ENCODE measurements around the gene SLC24A1. TPM values are rescaled to one million over a fixed set of nuclear protein-coding genes. Genes with fewer than 3 reads are reported as not detected.

SLC24A1 gene
- total and polyA plus RNA-seq, 2 donors, result 6.1 to 9.7 TPM

GRCh38 chr15:65631503-65631902, 9.8 kb downstream of the SLC24A1 start:
- no peak overlapping the region for H3K27ac ChIP-seq (ENCODE audit: low read depth)
- no peaks in the 10 kb centered on the region for H3K36me3 ChIP-seq (ENCODE audit: insufficient read depth)
- no peaks in the 10 kb centered on the region for H3K4me1 ChIP-seq (ENCODE audit: insufficient read depth)
- 96% methylated on average over 6 of the region's 6 CpGs for WGBS
- DNase-seq (ENCODE audit: extremely low spot score), result no peak
- no peak overlapping the region for H3K4me3 ChIP-seq (ENCODE audit: low read depth, low read length)

- Histone ChIP-seq H3K4me3 (ENCODE audit: low read depth, low read length) (no peak overlapping the region), H3K36me3 (ENCODE audit: insufficient read depth) (no peaks in the 10 kb centered on the region), H3K4me1 (ENCODE audit: insufficient read depth) (no peaks in the 10 kb centered on the region), H3K27ac (ENCODE audit: low read depth) (no peak overlapping the region)
- WGBS, result 44% methylated on average over 4 of the region's 4 CpGs
- DNase-seq (ENCODE audit: extremely low spot score), result no peak
These were observed 11.1 kb downstream of the SLC24A1 start for GRCh38 chr15:65632780-65633375.

- WGBS, result 58% methylated on average over 2 of the region's 2 CpGs
- H3K4me1 ChIP-seq (ENCODE audit: insufficient read depth), result no peaks in the 10 kb centered on the region
These were observed 12.0 kb downstream of the SLC24A1 start for GRCh38 chr15:65633752-65634151.

GRCh38 chr15:65634356-65634755, 12.6 kb downstream of the SLC24A1 start:
- Histone ChIP-seq H3K27ac (ENCODE audit: low read depth) (no peak overlapping the region), H3K4me3 (ENCODE audit: low read depth, low read length) (no peak overlapping the region), H3K4me1 (ENCODE audit: insufficient read depth) (no peaks in the 10 kb centered on the region), H3K36me3 (ENCODE audit: insufficient read depth) (no peaks in the 10 kb centered on the region)
- 71% methylated on average over 1 of the region's 1 CpG for WGBS
- DNase-seq (ENCODE audit: extremely low spot score), result no peak

More at GRCh38 chr15:65633752-65634151, 12.0 kb downstream of the SLC24A1 start:
- Histone ChIP-seq H3K27ac (ENCODE audit: low read depth) (no peak overlapping the region), H3K36me3 (ENCODE audit: insufficient read depth) (no peaks in the 10 kb centered on the region), H3K4me3 (ENCODE audit: low read depth, low read length) (no peak overlapping the region)
- DNase-seq (ENCODE audit: extremely low spot score), result no peak

- Histone ChIP-seq H3K36me3 (ENCODE audit: insufficient read depth) (no peaks in the 10 kb centered on the region), H3K4me3 (ENCODE audit: low read depth, low read length) (no peak overlapping the region), H3K27ac (ENCODE audit: low read depth) (no peak overlapping the region), H3K4me1 (ENCODE audit: insufficient read depth) (no peaks in the 10 kb centered on the region)
- WGBS, result 81% methylated on average over 5 of the region's 5 CpGs
- DNase-seq (ENCODE audit: extremely low spot score), result no peak
These were observed 16.4 kb downstream of the SLC24A1 start for GRCh38 chr15:65638109-65638508.

GRCh38 chr15:65638681-65639089, 16.9 kb downstream of the SLC24A1 start:
- Histone ChIP-seq H3K4me1 (ENCODE audit: insufficient read depth) (no peaks in the 10 kb centered on the region), H3K27ac (ENCODE audit: low read depth) (no peak overlapping the region), H3K4me3 (ENCODE audit: low read depth, low read length) (no peak overlapping the region), H3K36me3 (ENCODE audit: insufficient read depth) (no peaks in the 10 kb centered on the region)
- DNase-seq (ENCODE audit: extremely low spot score), result peak; percentile 56
- WGBS, result 5% methylated on average over 3 of the region's 3 CpGs

- no peak for DNase-seq (ENCODE audit: extremely low spot score)
- Histone ChIP-seq H3K36me3 (ENCODE audit: insufficient read depth) (no peaks in the 10 kb centered on the region), H3K4me3 (ENCODE audit: low read depth, low read length) (no peak overlapping the region), H3K4me1 (ENCODE audit: insufficient read depth) (no peaks in the 10 kb centered on the region), H3K27ac (ENCODE audit: low read depth) (no peak overlapping the region)
- WGBS, result 84% methylated on average over 6 of the region's 6 CpGs
These were observed 17.8 kb downstream of the SLC24A1 start for GRCh38 chr15:65639509-65639908.

GRCh38 chr15:65641768-65642475, 20.2 kb downstream of the SLC24A1 start:
- 50% methylated on average over 6 of the region's 6 CpGs for WGBS
- Histone ChIP-seq H3K27ac (ENCODE audit: low read depth) (no peak overlapping the region), H3K4me1 (ENCODE audit: insufficient read depth) (no peaks in the 10 kb centered on the region), H3K4me3 (ENCODE audit: low read depth, low read length) (no peak overlapping the region), H3K36me3 (ENCODE audit: insufficient read depth) (no peaks in the 10 kb centered on the region)
- DNase-seq (ENCODE audit: extremely low spot score), result no peak

- H3K27ac ChIP-seq (ENCODE audit: low read depth), result no peak overlapping the region
- DNase-seq (ENCODE audit: extremely low spot score), result no peak
- no peaks in the 10 kb centered on the region for H3K4me1 ChIP-seq (ENCODE audit: insufficient read depth)
- WGBS, result 74% methylated on average over 6 of the region's 6 CpGs
- H3K4me3 ChIP-seq (ENCODE audit: low read depth, low read length), result no peak overlapping the region
- H3K36me3 ChIP-seq (ENCODE audit: insufficient read depth), result no peaks in the 10 kb centered on the region
These were observed 20.9 kb downstream of the SLC24A1 start for GRCh38 chr15:65642594-65642993.

GRCh38 chr15:65644282-65644681, 22.5 kb downstream of the SLC24A1 start:
- no peak overlapping the region for H3K27ac ChIP-seq (ENCODE audit: low read depth)
- no peaks in the 10 kb centered on the region for H3K36me3 ChIP-seq (ENCODE audit: insufficient read depth)
- DNase-seq (ENCODE audit: extremely low spot score), result no peak
- H3K4me1 ChIP-seq (ENCODE audit: insufficient read depth), result no peaks in the 10 kb centered on the region
- no peak overlapping the region for H3K4me3 ChIP-seq (ENCODE audit: low read depth, low read length)
- WGBS, result 92% methylated on average over 4 of the region's 4 CpGs

GRCh38 chr15:65645392-65645791, 23.7 kb downstream of the SLC24A1 start:
- no peak for DNase-seq (ENCODE audit: extremely low spot score)
- H3K4me1 ChIP-seq (ENCODE audit: insufficient read depth), result no peaks in the 10 kb centered on the region
- H3K27ac ChIP-seq (ENCODE audit: low read depth), result no peak overlapping the region
- 91% methylated on average over 4 of the region's 4 CpGs for WGBS
- no peak overlapping the region for H3K4me3 ChIP-seq (ENCODE audit: low read depth, low read length)
- no peaks in the 10 kb centered on the region for H3K36me3 ChIP-seq (ENCODE audit: insufficient read depth)

GRCh38 chr15:65646486-65646885, 24.7 kb downstream of the SLC24A1 start:
- 86% methylated on average over 4 of the region's 4 CpGs for WGBS
- H3K4me3 ChIP-seq (ENCODE audit: low read depth, low read length), result no peak overlapping the region

GRCh38 chr15:65650312-65651041, 28.7 kb downstream of the SLC24A1 start:
- Histone ChIP-seq H3K27ac (ENCODE audit: low read depth) (no peak overlapping the region), H3K4me3 (ENCODE audit: low read depth, low read length) (no peak overlapping the region), H3K36me3 (ENCODE audit: insufficient read depth) (no peaks in the 10 kb centered on the region), H3K4me1 (ENCODE audit: insufficient read depth) (no peaks in the 10 kb centered on the region)
- WGBS, result 96% methylated on average over 12 of the region's 12 CpGs
- DNase-seq (ENCODE audit: extremely low spot score), result no peak

More at GRCh38 chr15:65646486-65646885, 24.7 kb downstream of the SLC24A1 start:
- no peaks in the 10 kb centered on the region for H3K36me3 ChIP-seq (ENCODE audit: insufficient read depth)
- no peak for DNase-seq (ENCODE audit: extremely low spot score)
- no peaks in the 10 kb centered on the region for H3K4me1 ChIP-seq (ENCODE audit: insufficient read depth)
- H3K27ac ChIP-seq (ENCODE audit: low read depth), result no peak overlapping the region

- 98% methylated on average over 1 of the region's 1 CpG for WGBS
- no peak for DNase-seq (ENCODE audit: extremely low spot score)
- H3K4me3 ChIP-seq (ENCODE audit: low read depth, low read length), result no peak overlapping the region
- no peaks in the 10 kb centered on the region for H3K4me1 ChIP-seq (ENCODE audit: insufficient read depth)
- H3K36me3 ChIP-seq (ENCODE audit: insufficient read depth), result no peaks in the 10 kb centered on the region
- H3K27ac ChIP-seq (ENCODE audit: low read depth), result no peak overlapping the region
These were observed 29.2 kb downstream of the SLC24A1 start for GRCh38 chr15:65651042-65651322.

Measured in urinary bladder (tissue), 4 donors.